SK-N-MC (cell line): ENCODE measurements around the gene TNNC2.

Experiments
- DNase-seq: peaks from one replicate; pipeline ENCODE4 v3.0.0-alpha.2; 2011; ENCODE audit warnings: low read depth, low spot score
- H3K27ac ChIP-seq: fragments of 200-600 bp; sonication (generic); 2 replicates; pipeline ENCODE4 v1.5.1; 2016; ENCODE audit warnings: mixed run types
- H3K36me3 ChIP-seq: fragments of 200-600 bp; sonication (generic); 2 replicates; pipeline ENCODE4 v1.6.1; 2017; ENCODE audit warnings: antibody characterized with exemption, low read length, mixed read lengths; ENCODE audit not compliant: insufficient read depth
- H3K4me3 ChIP-seq: fragments of 200-600 bp; sonication (generic); 2 replicates; pipeline ENCODE4 v1.5.1; 2016
- H3K9ac ChIP-seq: fragments of 200-600 bp; sonication (generic); 2 replicates; pipeline ENCODE4 v1.8.0; 2017; ENCODE audit warnings: mixed run types, mixed read lengths; ENCODE audit not compliant: insufficient read length
- H3K9me3 ChIP-seq: fragments of 200-600 bp; sonication (generic); 2 replicates; pipeline ENCODE4 v1.6.1; 2017; ENCODE audit warnings: low read depth, mild to moderate bottlenecking, antibody characterized with exemption, low read length, moderate library complexity, mixed read lengths
- EZH2 ChIP-seq: fragments of 200-600 bp; sonication (generic); IDR thresholded peaks from one replicate; pipeline ENCODE4 v1.6.1; 2017; ENCODE audit warnings: antibody characterized with exemption
- FOXP2 ChIP-seq: optimal IDR thresholded peaks from 2 replicates; pipeline ENCODE3; 2011; ENCODE audit warnings: mild to moderate bottlenecking, moderate library complexity; ENCODE audit not compliant: insufficient read depth; ENCODE audit errors: extremely low read length, control extremely low read depth
- POLR2AphosphoS5 ChIP-seq: IDR thresholded peaks from 2 replicates; pipeline ENCODE4 v1.6.1; 2012; ENCODE audit warnings: mild to moderate bottlenecking, low read depth, low read length, borderline replicate concordance

TNNC2 gene

GRCh38 chr20:45821947-45822346 is 5.2 kb downstream of the TNNC2 start:
- Histone ChIP-seq H3K9ac (no peak overlapping the region), H3K27ac (no peak overlapping the region), H3K36me3 (peaks cover 2% of the 10 kb centered on the region), H3K4me3 (no peak overlapping the region), H3K9me3 (no peaks in the 10 kb centered on the region)
- TF ChIP-seq FOXP2: no peak
- no peak for TF ChIP-seq EZH2
- no peak for TF ChIP-seq POLR2AphosphoS5
- no peak for DNase-seq

- H3K27ac ChIP-seq: no peak overlapping the region
- H3K4me3 ChIP-seq: no peak overlapping the region
- no peak for TF ChIP-seq EZH2
- no peak for TF ChIP-seq FOXP2
- no peaks in the 10 kb centered on the region for H3K9me3 ChIP-seq
- no peak for DNase-seq
- no peak overlapping the region for H3K9ac ChIP-seq
- peaks cover 27% of the 10 kb centered on the region for H3K36me3 ChIP-seq
These were observed 7.6 kb downstream of the TNNC2 start for GRCh38 chr20:45819466-45819865.

GRCh38 chr20:45818239-45818638 is 8.9 kb downstream of the TNNC2 start:
- Histone ChIP-seq H3K9me3 (no peaks in the 10 kb centered on the region), H3K9ac (no peak overlapping the region), H3K4me3 (no peak overlapping the region), H3K36me3 (peaks cover 37% of the 10 kb centered on the region), H3K27ac (peak overlapping the region; percentile 64; the same call in 1 of the 2 replicates)
- DNase-seq: no peak
- TF ChIP-seq EZH2 (no peak), POLR2AphosphoS5 (no peak), FOXP2 (no peak)

- H3K36me3 ChIP-seq: peaks cover 39% of the 10 kb centered on the region
- DNase-seq: no peak
- no peaks in the 10 kb centered on the region for H3K9me3 ChIP-seq
- H3K4me3 ChIP-seq: no peak overlapping the region
- TF ChIP-seq FOXP2 (no peak), POLR2AphosphoS5 (no peak), EZH2 (no peak)
- H3K9ac ChIP-seq: no peak overlapping the region
- no peak overlapping the region for H3K27ac ChIP-seq
These were observed 9.5 kb downstream of the TNNC2 start for GRCh38 chr20:45817376-45818194.

- Histone ChIP-seq H3K36me3 (peaks cover 40% of the 10 kb centered on the region), H3K9ac (no peak overlapping the region), H3K4me3 (no peak overlapping the region), H3K9me3 (no peaks in the 10 kb centered on the region), H3K27ac (no peak overlapping the region)
- DNase-seq: no peak
- no peak for TF ChIP-seq EZH2
- TF ChIP-seq FOXP2: no peak
- TF ChIP-seq POLR2AphosphoS5: no peak
These were observed 10.2 kb downstream of the TNNC2 start for GRCh38 chr20:45816951-45817350.

- Histone ChIP-seq H3K27ac (no peak overlapping the region), H3K9ac (peak overlapping the region; percentile 62), H3K36me3 (peaks cover 66% of the 10 kb centered on the region), H3K9me3 (no peaks in the 10 kb centered on the region), H3K4me3 (peak overlapping the region; percentile 36; the same call in 1 of the 2 replicates)
- no peak for DNase-seq
- TF ChIP-seq FOXP2 (no peak), EZH2 (no peak)
These were observed 12.8 kb downstream of the TNNC2 start for GRCh38 chr20:45814314-45814713.

- Histone ChIP-seq H3K9ac (peak overlapping the region; percentile 95), H3K27ac (peak overlapping the region; percentile 79), H3K36me3 (peaks cover 74% of the 10 kb centered on the region), H3K9me3 (no peaks in the 10 kb centered on the region), H3K4me3 (peak overlapping the region; percentile 91)
- TF ChIP-seq EZH2 (no peak), FOXP2 (no peak), POLR2AphosphoS5 (no peak)
- DNase-seq: no peak
These were observed 13.6 kb downstream of the TNNC2 start for GRCh38 chr20:45813489-45813888.

GRCh38 chr20:45813006-45813340 is 14.1 kb downstream of the TNNC2 start:
- Histone ChIP-seq H3K9me3 (no peaks in the 10 kb centered on the region), H3K9ac (peak overlapping the region; percentile 95), H3K27ac (peak overlapping the region; percentile 79), H3K36me3 (peaks cover 76% of the 10 kb centered on the region), H3K4me3 (peak overlapping the region; percentile 91)
- no peak for DNase-seq
- TF ChIP-seq POLR2AphosphoS5 (no peak), FOXP2 (no peak)
